GM19193 (cell line): ENCODE measurements around the gene CYP24A1.

Source experiments
- POLR2A ChIP-seq: IDR thresholded peaks from 4 replicates; pipeline ENCODE4 v1.6.1; 2011; ENCODE audit not compliant: insufficient read depth, insufficient read length; ENCODE audit errors: extremely low read depth

The CYP24A1 gene

DNA sequence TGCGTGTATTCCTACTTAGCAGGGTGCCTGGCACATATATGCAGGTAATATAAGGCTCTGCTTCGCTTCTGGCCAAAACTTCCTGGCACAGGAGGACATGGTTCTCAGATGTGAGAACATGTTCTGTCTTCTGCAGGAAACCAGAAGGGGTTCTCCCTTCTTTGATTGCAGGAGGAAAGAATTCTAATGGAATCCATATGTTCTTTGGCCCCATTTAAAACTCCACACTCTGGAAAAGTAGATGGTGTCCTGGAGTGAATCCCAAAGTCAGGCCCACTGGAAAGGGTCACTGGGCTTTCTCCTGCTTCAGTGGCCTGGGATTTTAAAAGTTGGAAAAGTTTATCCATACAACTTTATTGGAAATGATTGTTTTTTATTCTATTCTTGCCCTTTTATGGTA is 16.4 kb upstream of the CYP24A1 start:
- no peak for TF ChIP-seq POLR2A

DNA sequence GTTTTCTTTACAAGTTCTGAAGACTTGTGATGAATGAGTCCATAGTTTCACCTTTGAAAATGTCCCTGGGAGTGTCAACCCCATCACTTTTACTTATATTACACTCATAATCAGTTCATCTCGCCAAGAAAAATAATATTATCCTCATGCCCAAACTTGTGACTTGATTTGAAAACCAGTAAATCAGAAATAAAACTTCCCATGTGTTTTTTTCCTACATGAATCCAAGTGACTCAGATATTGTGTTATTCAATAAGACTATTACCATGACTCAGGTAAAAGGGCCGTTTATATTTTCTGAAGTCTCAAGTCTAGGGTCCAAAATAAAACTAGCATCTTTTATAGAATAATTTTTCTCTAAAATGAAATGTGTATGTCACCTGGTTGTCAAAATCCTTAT is 15.8 kb upstream of the CYP24A1 start:
- no peak for TF ChIP-seq POLR2A

DNA sequence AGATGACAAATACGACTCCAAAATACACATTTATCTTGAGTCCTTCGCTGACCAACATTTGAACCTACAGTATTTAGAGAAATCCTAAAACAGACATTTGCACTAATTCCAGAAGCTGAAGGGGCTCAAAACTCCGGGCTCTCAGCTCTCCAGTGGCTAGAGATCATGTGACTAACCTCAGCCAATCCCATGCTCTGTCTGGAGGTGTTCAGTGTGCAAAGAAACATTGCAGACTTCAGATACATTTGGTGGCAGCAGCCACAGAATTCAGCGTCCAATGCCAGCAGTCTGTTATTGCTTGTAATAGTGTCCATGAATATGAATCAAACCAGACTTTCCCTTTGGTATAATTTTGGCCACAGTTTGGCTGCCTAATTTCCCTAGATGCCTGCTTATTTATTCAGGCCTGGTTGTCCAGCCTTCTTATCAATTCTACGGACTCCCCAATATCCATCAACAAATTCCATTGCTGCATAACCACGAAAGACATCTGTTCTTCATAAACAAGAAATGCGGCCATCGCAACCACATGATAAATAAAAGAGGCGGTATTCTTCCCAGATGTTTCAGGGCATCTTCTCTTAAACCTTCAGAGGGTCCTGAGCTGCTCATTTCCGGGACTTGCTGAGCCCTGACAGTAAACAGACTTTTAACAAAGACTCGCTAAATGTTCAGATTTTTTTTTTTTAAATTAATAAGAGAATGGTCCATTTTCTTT is 14.5 kb upstream of the CYP24A1 start:
- TF ChIP-seq POLR2A, result no peak

DNA sequence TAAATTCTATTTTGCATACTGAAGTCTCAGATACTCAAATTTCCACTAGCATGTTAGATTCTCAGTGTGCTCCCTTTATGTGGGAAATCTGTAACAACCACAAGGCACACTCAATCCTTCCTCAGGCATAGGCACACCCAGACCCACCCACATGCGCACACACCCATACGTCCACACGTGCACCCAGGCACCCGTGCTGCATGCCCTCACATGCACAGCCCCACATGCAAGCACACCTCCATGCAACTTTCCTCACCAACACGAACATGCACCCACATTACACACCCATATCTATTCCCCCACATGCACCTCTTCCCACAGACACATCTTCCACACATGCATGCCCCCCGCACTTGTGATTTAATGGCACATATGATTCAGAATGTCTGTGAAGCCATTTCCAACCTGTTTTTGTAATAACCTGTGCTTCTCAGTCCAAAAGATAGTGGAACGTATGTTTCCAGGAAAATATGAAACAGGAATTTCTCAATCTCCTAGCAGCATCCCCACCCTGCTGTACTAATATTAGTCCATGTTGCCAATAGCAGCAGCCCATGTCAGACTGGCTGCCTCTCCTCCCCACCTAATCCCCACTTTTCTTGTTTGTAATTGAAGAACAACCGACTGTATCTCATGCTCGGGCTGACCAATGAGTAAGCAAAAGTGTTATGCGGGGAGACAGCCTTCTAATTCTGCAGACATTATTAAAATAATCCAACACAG is 11.3 kb upstream of the CYP24A1 start:
- TF ChIP-seq POLR2A, result no peak

DNA sequence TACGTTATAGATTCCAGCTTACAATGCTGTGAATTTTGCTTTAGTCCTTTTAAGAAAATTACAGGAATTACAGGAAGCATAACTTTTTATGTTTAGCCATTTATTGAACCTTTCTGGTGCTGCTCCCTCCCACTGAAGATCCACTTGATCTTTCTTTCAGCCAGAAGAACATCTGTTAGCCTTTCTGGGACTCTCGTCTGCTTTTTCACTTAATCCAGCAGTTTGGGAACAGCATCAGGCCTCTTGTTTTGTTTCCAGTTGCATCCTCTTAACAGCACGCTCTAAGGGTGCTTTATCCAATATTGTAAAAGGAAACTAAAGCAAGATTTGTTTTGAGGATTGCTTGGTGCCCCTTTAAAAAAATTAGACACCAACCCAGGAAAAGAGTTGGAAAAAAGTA is 10.3 kb upstream of the CYP24A1 start:
- TF ChIP-seq POLR2A, result no peak

DNA sequence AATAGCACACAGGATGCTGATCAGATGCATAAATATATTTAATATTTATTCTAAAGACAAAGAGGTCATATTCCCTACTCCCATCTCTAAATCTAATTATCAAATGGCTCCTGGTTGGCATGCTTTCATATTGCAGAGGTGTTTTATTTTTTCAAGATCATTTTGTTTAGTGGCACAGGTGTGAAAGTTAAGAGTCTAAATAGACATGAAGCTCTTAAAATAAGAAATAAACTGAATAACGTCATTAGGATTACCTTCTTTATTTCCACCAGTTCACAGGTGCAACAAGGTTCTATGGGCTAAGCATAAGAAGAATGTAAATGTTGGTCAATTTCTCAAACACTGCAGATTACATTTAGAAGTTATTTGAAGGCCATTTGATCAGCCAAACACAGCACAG is 7.1 kb upstream of the CYP24A1 start:
- TF ChIP-seq POLR2A, result no peak

DNA sequence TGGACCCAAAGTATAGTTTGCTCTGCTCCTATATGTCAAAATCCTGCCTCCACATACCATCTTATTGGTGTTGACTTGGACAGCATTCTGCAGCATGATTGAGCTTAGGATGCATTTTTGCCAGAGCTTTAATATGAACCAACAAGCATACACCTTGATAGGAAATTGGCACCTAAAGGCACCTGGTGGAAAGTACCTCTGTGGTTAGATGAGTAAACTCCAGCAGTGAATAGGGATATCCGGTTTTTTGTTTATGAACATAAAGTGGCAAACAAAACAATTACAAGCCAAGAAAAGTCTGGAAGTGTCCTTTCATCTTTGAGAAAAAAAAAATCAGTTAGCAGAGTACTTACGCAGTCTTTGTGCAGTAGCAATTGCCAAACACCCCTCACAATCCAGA is 6.2 kb upstream of the CYP24A1 start:
- TF ChIP-seq POLR2A, result no peak

DNA sequence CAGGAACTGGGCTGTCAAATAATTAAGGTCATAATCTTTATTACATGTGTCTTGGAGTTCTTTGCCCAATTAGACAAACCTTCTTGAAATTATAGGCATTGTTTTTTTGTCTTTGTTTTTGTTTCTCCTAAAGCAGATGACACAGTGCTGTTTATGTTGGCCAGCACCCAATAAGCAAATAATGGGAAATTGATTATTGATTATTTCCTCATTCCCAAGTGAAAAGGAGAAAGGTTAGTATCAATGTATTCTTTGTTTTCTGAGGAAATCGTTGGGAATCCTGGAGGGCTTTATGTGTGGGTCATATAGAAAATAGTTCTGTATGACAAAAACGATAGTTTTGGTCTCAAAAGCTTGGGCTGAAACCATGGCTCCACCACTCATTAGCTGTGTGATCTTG is 4.5 kb upstream of the CYP24A1 start:
- no peak for TF ChIP-seq POLR2A

DNA sequence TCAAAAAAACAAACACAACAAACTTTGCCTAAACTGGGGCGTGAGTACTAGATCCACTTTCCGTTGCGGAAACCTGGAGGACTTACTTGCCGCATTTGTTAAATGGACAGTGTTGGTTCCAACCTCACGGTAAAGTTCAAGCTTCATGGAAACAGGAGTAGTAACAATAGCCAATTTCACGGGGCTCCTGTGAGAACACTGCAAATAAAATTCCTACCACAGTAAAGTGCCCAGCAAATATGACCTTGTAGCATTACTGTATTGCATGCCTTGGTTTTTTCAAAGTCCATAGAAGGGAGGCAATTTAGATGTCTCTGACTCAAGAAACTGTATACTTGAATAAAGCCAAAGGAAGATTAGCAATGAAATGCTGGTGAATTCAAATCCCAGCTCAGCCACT is 3.6 kb upstream of the CYP24A1 start:
- TF ChIP-seq POLR2A, result no peak

DNA sequence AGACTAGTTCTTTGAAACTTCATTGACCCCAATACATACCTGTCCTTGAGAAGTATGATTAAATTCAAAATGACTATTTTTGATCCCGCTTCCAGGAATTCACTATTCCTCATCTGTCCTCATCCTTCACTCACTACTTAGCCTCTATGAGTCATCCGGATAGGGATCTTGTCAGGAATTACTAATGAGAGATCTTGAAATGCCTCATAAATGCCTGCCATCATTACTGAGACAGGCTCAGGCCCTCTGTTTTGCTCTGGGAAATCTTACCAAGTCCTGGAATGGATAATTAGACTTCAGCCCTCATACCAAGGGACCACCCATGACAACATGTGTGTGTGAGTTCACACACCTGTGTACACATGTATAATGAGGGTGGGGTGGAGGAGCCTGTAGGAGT is 2.8 kb upstream of the CYP24A1 start:
- TF ChIP-seq POLR2A, result no peak

DNA sequence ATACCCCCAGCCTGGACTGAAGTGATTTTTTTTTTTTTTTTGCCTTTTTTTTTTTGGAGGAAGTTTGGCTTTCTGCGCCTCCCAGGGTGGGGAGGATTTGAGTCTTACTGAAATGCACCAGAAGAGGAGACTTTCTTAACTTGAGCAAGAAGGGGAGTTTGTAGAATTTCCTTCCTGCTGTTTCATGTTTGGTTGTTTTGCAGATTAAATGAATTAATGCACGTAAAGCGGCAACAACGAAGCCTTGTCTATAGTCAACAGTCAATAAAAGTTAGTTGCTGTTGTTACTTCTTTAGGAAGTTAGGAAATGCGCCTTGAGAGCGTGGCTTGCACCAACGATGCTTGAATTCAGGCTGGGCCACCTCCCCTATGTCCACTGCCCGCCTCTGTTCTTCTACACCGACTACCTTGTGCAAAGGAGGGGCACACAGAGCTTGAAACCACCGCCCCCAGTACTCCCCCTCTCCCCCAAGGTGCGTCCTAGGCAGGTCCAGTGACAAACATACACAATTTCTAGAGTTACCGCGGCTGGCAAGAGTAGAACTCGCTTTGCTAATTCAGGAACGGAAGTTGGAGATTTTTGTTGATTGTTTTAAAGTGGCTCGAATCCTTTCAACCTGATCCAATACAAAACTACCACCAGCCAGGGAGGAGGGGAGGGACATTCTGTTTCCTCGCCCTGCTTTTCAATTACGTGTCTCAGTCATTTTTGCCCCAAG is 830 bp upstream of the CYP24A1 start:
- TF ChIP-seq POLR2A, result no peak

DNA sequence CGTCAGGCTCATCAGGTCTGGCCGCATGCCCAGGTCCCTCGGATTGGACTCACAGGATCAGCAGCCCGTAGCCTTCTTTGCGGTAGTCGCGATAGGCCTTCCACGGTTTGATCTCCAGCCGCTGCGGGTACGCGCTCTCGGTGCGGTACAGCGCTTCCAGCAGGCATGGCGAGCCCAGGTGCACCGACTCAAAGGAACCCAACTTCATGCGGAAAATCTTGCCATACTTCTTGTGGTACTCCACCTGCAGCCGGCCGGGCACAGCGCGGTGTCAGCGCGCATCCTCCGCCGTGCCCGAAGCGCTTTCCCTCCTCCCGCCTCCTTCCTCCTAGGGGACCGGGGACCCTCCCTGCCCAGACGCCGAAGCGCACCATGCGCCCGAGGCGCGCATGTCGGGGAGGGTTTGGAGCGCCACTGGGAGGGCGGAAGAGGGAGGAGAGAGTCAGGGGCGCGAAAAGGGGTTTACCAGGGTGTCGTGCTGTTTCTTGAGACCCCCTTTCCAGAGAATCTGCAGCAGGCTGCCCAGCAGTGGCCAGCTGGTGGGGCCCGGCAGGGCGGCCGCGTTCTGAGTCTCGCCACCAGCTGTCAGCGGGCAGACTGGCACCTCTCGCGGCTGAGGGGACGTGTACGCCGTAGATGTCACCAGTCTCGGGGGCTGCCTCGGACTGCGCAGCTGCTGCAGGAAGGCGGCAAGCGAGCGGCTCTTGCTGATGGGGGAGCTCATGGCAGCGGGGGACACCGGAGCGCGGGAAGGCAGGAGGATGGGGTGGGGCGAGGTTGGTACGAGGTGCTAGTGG is 732 bp downstream of the CYP24A1 start:
- TF ChIP-seq POLR2A, result no peak

DNA sequence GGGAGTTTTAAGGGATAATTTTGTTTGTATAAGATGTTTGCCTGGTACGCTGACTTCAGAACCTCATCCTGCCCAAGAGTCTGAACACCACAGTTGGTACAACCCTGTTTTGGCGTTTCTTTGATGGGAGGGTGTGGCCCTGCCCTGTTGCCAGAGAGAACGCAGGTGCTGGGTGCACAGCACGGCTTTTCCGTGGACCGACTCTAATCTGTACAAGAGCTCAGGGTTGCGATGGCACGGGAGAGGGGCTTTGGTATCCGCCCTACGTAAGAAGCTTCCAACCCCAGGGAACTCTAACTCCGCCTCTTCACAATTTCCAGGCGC is 1.3 kb downstream of the CYP24A1 start:
- TF ChIP-seq POLR2A, result no peak

DNA sequence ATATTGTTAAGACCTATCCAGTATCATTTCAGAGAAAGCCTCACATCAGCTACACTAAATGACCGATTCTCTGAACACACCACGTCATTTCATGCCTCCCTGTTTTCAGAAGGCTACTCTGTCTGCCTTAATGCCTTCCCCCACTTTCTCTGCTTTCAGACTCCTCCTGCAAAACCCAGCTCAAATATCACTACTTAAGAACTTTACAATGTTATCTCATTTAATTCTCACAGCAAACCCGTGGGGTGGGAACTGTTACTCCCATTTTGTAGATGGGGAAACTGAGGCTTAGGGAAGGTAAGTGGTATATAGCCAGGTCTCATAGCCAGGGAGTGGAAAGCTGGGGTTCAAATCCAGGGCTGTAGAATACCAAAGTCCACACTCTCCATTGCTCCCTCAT is 2.8 kb downstream of the CYP24A1 start:
- TF ChIP-seq POLR2A, result no peak

DNA sequence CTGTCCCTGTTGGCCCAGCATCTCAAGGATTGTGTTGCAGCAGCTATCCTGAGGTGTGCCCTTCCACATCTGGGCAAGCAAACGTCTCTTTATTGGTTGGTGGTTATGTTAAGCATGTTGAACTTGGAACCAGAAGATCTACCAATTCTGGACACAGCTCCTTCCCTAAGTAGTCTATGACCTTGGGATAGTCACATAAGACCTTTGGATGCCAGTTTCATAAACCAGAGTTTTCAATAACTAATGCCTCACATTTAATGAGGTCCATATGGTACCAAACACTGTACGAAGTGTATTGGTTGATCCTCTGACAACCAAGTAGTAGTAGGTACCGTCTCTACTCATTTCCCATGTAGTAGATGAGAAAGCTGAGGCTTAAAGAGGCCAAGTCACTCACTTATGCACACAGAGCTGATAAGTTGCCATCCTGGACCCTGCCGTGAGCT is 3.7 kb downstream of the CYP24A1 start:
- no peak for TF ChIP-seq POLR2A
